Type B pancreatic cell (in vitro differentiated cells): ENCODE results near the gene TBCE. TPM values are rescaled to one million over a fixed set of nuclear protein-coding genes. Genes with fewer than 3 reads are reported as not detected.

Experiments
- DNase-seq: peaks from one replicate; pipeline ENCODE4 v3.0.0; 2021; ENCODE audit warnings: mixed read lengths; ENCODE audit not compliant: unreplicated experiment; ENCODE audit errors: extremely low spot score
- H3K27ac Mint-ChIP-seq: 2 replicates; pipeline ENCODE4 v1.8.0; 2021; ENCODE audit warnings: mild to moderate bottlenecking, mixed read lengths
- H3K27me3 Mint-ChIP-seq: 2 replicates; pipeline ENCODE4 v1.8.0; 2021; ENCODE audit warnings: mixed read lengths
- H3K36me3 Mint-ChIP-seq: 2 replicates; pipeline ENCODE4 v1.8.0; 2021; ENCODE audit warnings: mixed read lengths
- H3K4me1 Mint-ChIP-seq: one replicate; pipeline ENCODE4 v1.8.0; 2021; ENCODE audit warnings: mixed read lengths; ENCODE audit not compliant: unreplicated experiment
- H3K4me3 Mint-ChIP-seq: 2 replicates; pipeline ENCODE4 v1.8.0; 2021; ENCODE audit warnings: mild to moderate bottlenecking, mixed read lengths
- H3K9me3 Mint-ChIP-seq: 2 replicates; pipeline ENCODE4 v1.8.0; 2021; ENCODE audit warnings: mixed read lengths
- total RNA-seq: library from RNA; stranded (reverse); gene quantifications from 2 replicates; pipeline ENCODE4 v1.2.1, GENCODE V29; 2021; ENCODE audit warnings: low replicate concordance
- TF ChIP-seq, protein P1 (sequence below): fragments of 200-600 bp; sonication (generic); conservative IDR thresholded peaks from 2 replicates; pipeline ENCODE4 v1.5.0; 2021; ENCODE audit warnings: antibody characterized with exemption, mild to moderate bottlenecking

Gene TBCE
- total RNA-seq, 1 donor from 2014 or later: 30.3 TPM

- TF ChIP-seq, protein P1, sequence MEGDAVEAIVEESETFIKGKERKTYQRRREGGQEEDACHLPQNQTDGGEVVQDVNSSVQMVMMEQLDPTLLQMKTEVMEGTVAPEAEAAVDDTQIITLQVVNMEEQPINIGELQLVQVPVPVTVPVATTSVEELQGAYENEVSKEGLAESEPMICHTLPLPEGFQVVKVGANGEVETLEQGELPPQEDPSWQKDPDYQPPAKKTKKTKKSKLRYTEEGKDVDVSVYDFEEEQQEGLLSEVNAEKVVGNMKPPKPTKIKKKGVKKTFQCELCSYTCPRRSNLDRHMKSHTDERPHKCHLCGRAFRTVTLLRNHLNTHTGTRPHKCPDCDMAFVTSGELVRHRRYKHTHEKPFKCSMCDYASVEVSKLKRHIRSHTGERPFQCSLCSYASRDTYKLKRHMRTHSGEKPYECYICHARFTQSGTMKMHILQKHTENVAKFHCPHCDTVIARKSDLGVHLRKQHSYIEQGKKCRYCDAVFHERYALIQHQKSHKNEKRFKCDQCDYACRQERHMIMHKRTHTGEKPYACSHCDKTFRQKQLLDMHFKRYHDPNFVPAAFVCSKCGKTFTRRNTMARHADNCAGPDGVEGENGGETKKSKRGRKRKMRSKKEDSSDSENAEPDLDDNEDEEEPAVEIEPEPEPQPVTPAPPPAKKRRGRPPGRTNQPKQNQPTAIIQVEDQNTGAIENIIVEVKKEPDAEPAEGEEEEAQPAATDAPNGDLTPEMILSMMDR: peak; percentile 41
- Mint-ChIP-seq H3K27ac (no peak overlapping the region), H3K4me3 (no peak overlapping the region), H3K9me3 (no peaks in the 10 kb centered on the region), H3K27me3 (no peaks in the 10 kb centered on the region), H3K4me1 (peaks cover 32% of the 10 kb centered on the region), H3K36me3 (peaks cover 5% of the 10 kb centered on the region)
- no peak for DNase-seq
Measured at GRCh38 chr1:235329139-235329902, 37.9 kb upstream of the TBCE start.

DNA sequence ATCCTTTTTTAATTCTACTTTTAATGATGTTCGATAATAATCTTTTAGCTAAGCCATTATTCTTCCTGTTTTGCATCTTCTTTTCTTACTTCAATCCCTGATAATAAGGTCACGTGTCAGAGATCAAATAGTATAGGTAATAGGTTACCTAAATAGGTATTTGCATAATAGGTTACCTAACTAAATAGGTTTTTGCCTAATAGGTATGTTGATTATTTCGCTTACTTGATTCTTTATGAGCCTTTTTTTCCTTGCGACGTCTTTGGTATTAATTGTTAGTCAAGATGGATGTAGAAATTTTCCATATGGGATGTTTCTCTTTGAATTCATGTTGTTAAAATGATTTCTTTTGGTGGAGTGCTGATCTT, 36.3 kb upstream of the TBCE start:
- no peak overlapping the region for H3K27ac Mint-ChIP-seq

GRCh38 chr1:235331401-235331800, 35.8 kb upstream of the TBCE start:
- Mint-ChIP-seq H3K27me3 (no peaks in the 10 kb centered on the region), H3K9me3 (no peaks in the 10 kb centered on the region), H3K27ac (no peak overlapping the region), H3K4me3 (no peak overlapping the region), H3K36me3 (peaks cover 5% of the 10 kb centered on the region), H3K4me1 (peaks cover 23% of the 10 kb centered on the region)
- TF ChIP-seq, protein P1: no peak
- DNase-seq: no peak

More for the DNA sequence above, 36.3 kb upstream of the TBCE start:
- Mint-ChIP-seq H3K27me3 (no peaks in the 10 kb centered on the region), H3K4me1 (peaks cover 28% of the 10 kb centered on the region), H3K4me3 (no peak overlapping the region), H3K9me3 (no peaks in the 10 kb centered on the region), H3K36me3 (peaks cover 5% of the 10 kb centered on the region)
- DNase-seq: no peak
- TF ChIP-seq, protein P1: no peak

GRCh38 chr1:235336903-235337302, 30.3 kb upstream of the TBCE start:
- Mint-ChIP-seq H3K4me3 (peak overlapping the region; percentile 37), H3K36me3 (peaks cover 5% of the 10 kb centered on the region), H3K4me1 (peaks cover 9% of the 10 kb centered on the region), H3K27ac (peak overlapping the region; percentile 39), H3K27me3 (no peaks in the 10 kb centered on the region), H3K9me3 (no peaks in the 10 kb centered on the region)
- no peak for DNase-seq
- TF ChIP-seq, protein P1: no peak

GRCh38 chr1:235339746-235340145, 27.5 kb upstream of the TBCE start:
- TF ChIP-seq, protein P1: no peak
- no peak overlapping the region for H3K4me3 Mint-ChIP-seq
- no peaks in the 10 kb centered on the region for H3K27me3 Mint-ChIP-seq
- H3K27ac Mint-ChIP-seq: no peak overlapping the region
- no peaks in the 10 kb centered on the region for H3K9me3 Mint-ChIP-seq
- peaks cover 15% of the 10 kb centered on the region for H3K36me3 Mint-ChIP-seq
- no peak for DNase-seq
- H3K4me1 Mint-ChIP-seq: peaks cover 4% of the 10 kb centered on the region
